Parathyroid adenoma (tissue), 2 donors: ENCODE measurements around the gene PAGE4.
A peak's percentile ranks its signal among the peaks of the same experiment; 100 is the strongest.

ENCODE experiments used
- H2AFZ ChIP-seq: fragments of 300-600 bp; sonication (generic); one replicate; pipeline ENCODE4 v1.7.0; 2017; ENCODE audit warnings: antibody characterized with exemption, mild to moderate bottlenecking
- H3K27ac ChIP-seq: fragments of 300-600 bp; sonication (generic); one replicate; pipeline ENCODE4 v1.7.0; 2017
- H3K27me3 ChIP-seq: fragments of 300-600 bp; sonication (generic); one replicate; pipeline ENCODE4 v1.7.0; 2017; ENCODE audit warnings: low read length; ENCODE audit not compliant: control insufficient read depth, insufficient read depth
- H3K36me3 ChIP-seq: fragments of 300-600 bp; sonication (generic); one replicate; pipeline ENCODE4 v1.7.0; 2017; ENCODE audit warnings: low read length; ENCODE audit not compliant: control insufficient read depth, insufficient read depth
- H3K4me1 ChIP-seq: fragments of 300-600 bp; sonication (generic); one replicate; pipeline ENCODE4 v1.7.0; 2017; ENCODE audit warnings: control low read depth
- H3K4me2 ChIP-seq: fragments of 300-600 bp; sonication (generic); one replicate; pipeline ENCODE4 v1.7.0; 2017; ENCODE audit warnings: low read length
- H3K4me3 ChIP-seq: fragments of 300-600 bp; sonication (generic); one replicate; pipeline ENCODE4 v1.7.0; 2017; ENCODE audit warnings: low read depth, low read length
- H3K79me2 ChIP-seq: fragments of 300-600 bp; sonication (generic); one replicate; pipeline ENCODE4 v1.7.0; 2017; ENCODE audit warnings: control low read depth
- H3K9ac ChIP-seq: fragments of 300-600 bp; sonication (generic); one replicate; pipeline ENCODE4 v1.7.0; 2017; ENCODE audit warnings: mild to moderate bottlenecking
- H3K9me3 ChIP-seq: fragments of 300-600 bp; sonication (generic); one replicate; pipeline ENCODE4 v1.7.0; 2017; ENCODE audit warnings: low read length; ENCODE audit not compliant: control insufficient read depth
- CTCF ChIP-seq: fragments of 300-600 bp; sonication (generic); IDR thresholded peaks from one replicate; pipeline ENCODE4 v1.7.0; 2017; ENCODE audit warnings: antibody characterized with exemption, mild to moderate bottlenecking
- donor health status: primary hyperparathyroidism.

Gene PAGE4

GRCh38 chrX:49809891-49810632 lies 19.0 kb upstream of the PAGE4 start:
- Histone ChIP-seq H3K4me2 (no peak overlapping the region), H3K9ac (no peak overlapping the region), H2AFZ (no peak overlapping the region), H3K27me3 (no peaks in the 10 kb centered on the region), H3K4me1 (no peaks in the 10 kb centered on the region), H3K27ac (no peak overlapping the region), H3K4me3 (no peak overlapping the region), H3K9me3 (no peaks in the 10 kb centered on the region), H3K36me3 (no peaks in the 10 kb centered on the region), H3K79me2 (no peaks in the 10 kb centered on the region)
- no peak for TF ChIP-seq CTCF

- TF ChIP-seq CTCF, result no peak
- Histone ChIP-seq H3K27ac (no peak overlapping the region), H3K79me2 (no peaks in the 10 kb centered on the region), H3K9ac (no peak overlapping the region), H3K4me3 (no peak overlapping the region), H3K36me3 (no peaks in the 10 kb centered on the region), H3K4me2 (no peak overlapping the region), H3K27me3 (no peaks in the 10 kb centered on the region), H3K4me1 (no peaks in the 10 kb centered on the region), H2AFZ (no peak overlapping the region), H3K9me3 (no peaks in the 10 kb centered on the region)
These were observed 16.9 kb upstream of the PAGE4 start for GRCh38 chrX:49812177-49812576.

GRCh38 chrX:49816435-49816834 lies 12.7 kb upstream of the PAGE4 start:
- no peaks in the 10 kb centered on the region for H3K4me1 ChIP-seq
- H3K79me2 ChIP-seq, result no peaks in the 10 kb centered on the region
- no peak overlapping the region for H2AFZ ChIP-seq
- H3K27me3 ChIP-seq, result no peaks in the 10 kb centered on the region
- H3K9me3 ChIP-seq, result no peaks in the 10 kb centered on the region
- H3K9ac ChIP-seq, result no peak overlapping the region
- no peak overlapping the region for H3K4me2 ChIP-seq
- no peak overlapping the region for H3K27ac ChIP-seq
- no peaks in the 10 kb centered on the region for H3K36me3 ChIP-seq
- no peak overlapping the region for H3K4me3 ChIP-seq
- TF ChIP-seq CTCF, result no peak

GRCh38 chrX:49838374-49838773 lies 9.3 kb downstream of the PAGE4 start:
- Histone ChIP-seq H2AFZ (peak overlapping the region; percentile 46), H3K4me3 (no peak overlapping the region), H3K4me2 (no peak overlapping the region), H3K9me3 (no peaks in the 10 kb centered on the region), H3K4me1 (no peaks in the 10 kb centered on the region), H3K9ac (no peak overlapping the region), H3K27ac (no peak overlapping the region), H3K79me2 (no peaks in the 10 kb centered on the region), H3K36me3 (no peaks in the 10 kb centered on the region), H3K27me3 (no peaks in the 10 kb centered on the region)
- TF ChIP-seq CTCF, result peak; percentile 56

- Histone ChIP-seq H3K27ac (no peak overlapping the region), H3K27me3 (no peaks in the 10 kb centered on the region), H3K4me3 (no peak overlapping the region), H3K9me3 (no peaks in the 10 kb centered on the region), H3K36me3 (no peaks in the 10 kb centered on the region), H2AFZ (peak overlapping the region; percentile 69), H3K4me1 (no peaks in the 10 kb centered on the region), H3K9ac (no peak overlapping the region), H3K79me2 (no peaks in the 10 kb centered on the region), H3K4me2 (no peak overlapping the region)
- peak; percentile 54 for TF ChIP-seq CTCF
These were observed 11.6 kb downstream of the PAGE4 start for GRCh38 chrX:49840679-49841078.
